IMR-90 (cell line): ENCODE data around the gene FBLN1. TPM values are rescaled to one million over a fixed set of nuclear protein-coding genes. Genes with fewer than 3 reads are reported as not detected.
"Not testable (repeated sequence)": the region's sequence is repeated elsewhere in the genome, so short reads cannot be mapped to it uniquely, and the experiment has no call there.

ENCODE experiments used
- ATAC-seq: fragments of 200-7000 bp; cut with Tn5 transposase; 2 replicates; pipeline ENCODE4 v1.9.1; 2020; ENCODE audit warnings: low read depth, mild to moderate bottlenecking, moderate library complexity
- BruUV-seq: library from RNA; stranded (reverse); fragments of 400-500 nt; replicated peaks from 2 replicates; lab custom pipeline; 2021; lab: Mats Ljungman, UMichigan
- CTCF ChIA-PET: fragments of 300-600 bp; formaldehyde crosslinking; extraction: SDS; loops from one replicate; lab custom pipeline; 2021; ENCODE audit warnings: antibody characterized with exemption; lab: Yijun Ruan, JAX
- POLR2A ChIA-PET: fragments of 300-600 bp; sonication (Branson Sonifier 250); formaldehyde crosslinking; loops from one replicate; lab custom pipeline; 2022; ENCODE audit warnings: antibody characterized with exemption; ENCODE audit not compliant: unreplicated experiment; lab: Charles Lee
- DNase-seq: peaks from one replicate; pipeline ENCODE4 v3.0.0; 2013
- H2AFZ ChIP-seq: replicated peaks from 2 replicates; pipeline ENCODE3; 2013; ENCODE audit warnings: low read length, mild to moderate bottlenecking; ENCODE audit not compliant: poor library complexity
- H2AK5ac ChIP-seq: 2 replicates; pipeline ENCODE4 v1.6.1; 2013; ENCODE audit warnings: low read depth, low read length, inconsistent platforms
- H2AK9ac ChIP-seq: replicated peaks from 2 replicates; pipeline ENCODE3; 2013; ENCODE audit warnings: mild to moderate bottlenecking, low read depth, low read length, moderate library complexity; ENCODE audit not compliant: poor library complexity
- H2BK120ac ChIP-seq: 2 replicates; pipeline ENCODE4 v1.6.1; 2013; ENCODE audit warnings: low read depth, low read length, inconsistent platforms
- H2BK15ac ChIP-seq: 3 replicates; pipeline ENCODE4 v1.6.1; 2013; ENCODE audit warnings: low read depth, low read length, inconsistent platforms
- H2BK20ac ChIP-seq: 2 replicates; pipeline ENCODE4 v1.6.1; 2013; ENCODE audit warnings: low read depth, mild to moderate bottlenecking, inconsistent platforms, low read length, moderate library complexity
- H2BK5ac ChIP-seq: 2 replicates; pipeline ENCODE4 v1.6.1; 2013; ENCODE audit warnings: mild to moderate bottlenecking, low read depth, low read length, inconsistent platforms; ENCODE audit not compliant: poor library complexity, severe bottlenecking
- H3K14ac ChIP-seq: replicated peaks from 2 replicates; pipeline ENCODE4 v1.6.1; 2013; ENCODE audit warnings: low read depth, low read length, inconsistent platforms
- H3K18ac ChIP-seq: 2 replicates; pipeline ENCODE4 v1.6.1; 2013; ENCODE audit warnings: low read depth, low read length, control low read depth
- H3K23ac ChIP-seq: 2 replicates; pipeline ENCODE4 v1.6.1; 2013; ENCODE audit warnings: low read depth, low read length, inconsistent platforms
- H3K27ac ChIP-seq: 2 replicates; pipeline ENCODE4 v1.5.1; 2013; ENCODE audit warnings: mild to moderate bottlenecking, control low read depth, low read length; ENCODE audit not compliant: insufficient read depth
- H3K27me3 ChIP-seq: 2 replicates; pipeline ENCODE4 v1.6.1; 2013; ENCODE audit warnings: low read length; ENCODE audit not compliant: control insufficient read depth, insufficient read depth
- H3K36me3 ChIP-seq: 2 replicates; pipeline ENCODE4 v1.6.1; 2013; ENCODE audit warnings: low read length, mixed read lengths; ENCODE audit not compliant: control insufficient read depth, insufficient read depth
- H3K4ac ChIP-seq: 2 replicates; pipeline ENCODE4 v1.6.1; 2013; ENCODE audit warnings: low read depth, low read length, inconsistent platforms
- H3K4me1 ChIP-seq: 2 replicates; pipeline ENCODE4 v1.6.1; 2013; ENCODE audit warnings: low read length, mixed read lengths; ENCODE audit not compliant: control insufficient read depth, insufficient read depth
- H3K4me2 ChIP-seq: 2 replicates; pipeline ENCODE4 v1.6.1; 2013; ENCODE audit warnings: low read depth, mild to moderate bottlenecking, control low read depth, low read length, moderate library complexity
- H3K4me3 ChIP-seq: 2 replicates; pipeline ENCODE4 v1.5.1; 2013; ENCODE audit warnings: low read depth, mild to moderate bottlenecking, control low read depth, low read length, moderate library complexity; ENCODE audit not compliant: insufficient read depth
- H3K56ac ChIP-seq: 2 replicates; pipeline ENCODE4 v1.6.1; 2013; ENCODE audit warnings: low read length, inconsistent platforms; ENCODE audit not compliant: insufficient read depth; ENCODE audit errors: extremely low read depth
- H3K79me1 ChIP-seq, 2 experiments: 2 replicates each; pipeline ENCODE4 v1.6.1; 2013; ENCODE audit warnings: low read length in 2 of 2, inconsistent platforms in 1 of 2, low read depth in 1 of 2
- H3K9ac ChIP-seq: 2 replicates; pipeline ENCODE4 v1.6.1; 2013; ENCODE audit warnings: low read depth, low read length, control low read depth
- H3K9me1 ChIP-seq: 2 replicates; pipeline ENCODE4 v1.6.1; 2013; ENCODE audit warnings: low read length, inconsistent platforms; ENCODE audit not compliant: insufficient read depth
- H3K9me3 ChIP-seq: 2 replicates; pipeline ENCODE4 v1.6.1; 2013; ENCODE audit warnings: low read length; ENCODE audit not compliant: control insufficient read depth, insufficient read depth
- H4K20me1 ChIP-seq: 2 replicates; pipeline ENCODE4 v1.6.1; 2013; ENCODE audit warnings: low read length, inconsistent platforms; ENCODE audit not compliant: insufficient read depth
- H4K5ac ChIP-seq: 2 replicates; pipeline ENCODE4 v1.6.1; 2013; ENCODE audit warnings: mild to moderate bottlenecking, low read depth, low read length, control low read depth
- H4K8ac ChIP-seq, 2 experiments: 2 replicates each; pipeline ENCODE4 v1.6.1; 2013; ENCODE audit warnings: low read depth in 2 of 2, low read length in 2 of 2, control low read depth in 1 of 2, inconsistent platforms in 1 of 2
- H4K91ac ChIP-seq: 2 replicates; pipeline ENCODE4 v1.6.1; 2013; ENCODE audit warnings: low read depth, low read length, inconsistent platforms; ENCODE audit not compliant: insufficient read depth
- WGBS, 2 experiments: methylation state at CpG; one replicate each; pipeline versions ENCODE4 v1.1.5 to v1.1.7; 2013; ENCODE audit warnings: missing lambda C conversion rate in 2 of 2; ENCODE audit not compliant: insufficient read length in 1 of 2; ENCODE audit errors: extremely low coverage in 2 of 2; 5-methylcytosine and 5-hydroxymethylcytosine counted together
- dilution Hi-C: fragments of 300-500 bp; cut with HindIII; formaldehyde crosslinking; loops from one replicate; pipeline ENCODE4 v1.14.3; 2018; ENCODE audit warnings: low sequenced_read_pairs; ENCODE audit not compliant: unreplicated experiment
- in situ Hi-C: fragments of 300-500 bp; cut with MboI; formaldehyde crosslinking; loops from 3 replicates; pipeline ENCODE4 v1.14.3; 2019; ENCODE audit warnings: low sequenced_read_pairs, inconsistent platforms, mixed read lengths
- intact Hi-C: fragments of 100-400 bp; cut with micrococcal nuclease; formaldehyde crosslinking; loops from 2 replicates; pipeline ENCODE4 v1.10.0; 2022
- polyA plus RNA-seq, 3 experiments: library from polyadenylated mRNA; depleted of rRNA; stranded (reverse); fragments of >200 nt; gene quantifications; 2 replicates each; pipeline ENCODE4 v1.2.3, GENCODE V29; 2012; ENCODE audit warnings: low replicate concordance in 1 of 3
- total RNA-seq: library from RNA; depleted of rRNA; stranded (reverse); fragments of >200 nt; gene quantifications from 2 replicates; pipeline ENCODE4 v1.2.3, GENCODE V29; 2012

Gene FBLN1
- total and polyA plus RNA-seq, 2 of the 4 experiments (the other 2 are of a cell fraction) = 11.3 to 87.9 TPM

DNA sequence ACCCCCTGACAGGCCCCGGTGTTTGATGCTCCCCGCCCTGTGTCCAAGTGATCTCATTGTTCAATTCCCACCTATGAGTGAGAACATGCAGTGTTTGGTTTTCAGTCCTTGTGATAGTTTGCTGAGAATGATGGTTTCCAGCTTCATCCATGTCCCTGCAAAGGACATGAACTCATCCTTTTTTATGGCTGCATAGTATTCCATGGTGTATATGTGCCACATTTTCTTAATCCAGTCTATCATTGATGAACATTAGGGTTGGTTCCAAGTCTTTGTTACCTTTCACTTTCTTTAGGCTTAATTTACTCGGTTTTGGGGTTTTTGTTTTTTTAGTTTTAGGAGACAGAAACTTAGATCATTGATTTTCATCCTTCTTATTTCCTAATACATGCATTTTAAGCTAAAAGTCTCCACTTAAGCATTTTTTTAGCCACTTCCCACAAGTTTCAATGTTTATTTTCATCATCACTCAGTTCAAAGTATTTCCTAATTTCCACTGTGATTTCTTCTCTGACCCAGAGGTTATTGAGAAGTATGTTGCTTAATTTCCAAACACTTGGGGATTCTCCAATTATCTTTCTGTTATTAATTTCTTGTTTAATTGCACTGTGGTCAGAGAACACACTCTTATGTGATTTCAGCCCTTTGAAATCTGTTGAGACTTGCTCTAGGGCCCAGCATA is 120.9 kb downstream of the FBLN1 start:
- in situ Hi-C loops, H3K23ac ChIP-seq, BruUV-seq, DNase-seq, H3K4ac ChIP-seq, H2BK120ac ChIP-seq, H3K27me3 ChIP-seq, CTCF ChIA-PET, intact Hi-C loops, H3K4me3 ChIP-seq, H3K4me1 ChIP-seq, H2AFZ ChIP-seq, H2AK5ac ChIP-seq, H3K36me3 ChIP-seq, H3K18ac ChIP-seq, H3K9me3 ChIP-seq, H3K27ac ChIP-seq, H2BK15ac ChIP-seq, H4K5ac ChIP-seq, dilution Hi-C loops, H3K9me1 ChIP-seq, H2BK5ac ChIP-seq, H3K4me2 ChIP-seq, H3K9ac ChIP-seq, H3K79me1 ChIP-seq, H2AK9ac ChIP-seq, ATAC-seq, H4K20me1 ChIP-seq, H4K8ac ChIP-seq, H3K56ac ChIP-seq, H4K91ac ChIP-seq, POLR2A ChIA-PET, H2BK20ac ChIP-seq, H3K14ac ChIP-seq: not testable (repeated sequence)
- WGBS, 2 experiments = no CpG with 5 or more reads among the region's 3 CpGs
